ENCODE data around the gene RAB3GAP2.

DNA sequence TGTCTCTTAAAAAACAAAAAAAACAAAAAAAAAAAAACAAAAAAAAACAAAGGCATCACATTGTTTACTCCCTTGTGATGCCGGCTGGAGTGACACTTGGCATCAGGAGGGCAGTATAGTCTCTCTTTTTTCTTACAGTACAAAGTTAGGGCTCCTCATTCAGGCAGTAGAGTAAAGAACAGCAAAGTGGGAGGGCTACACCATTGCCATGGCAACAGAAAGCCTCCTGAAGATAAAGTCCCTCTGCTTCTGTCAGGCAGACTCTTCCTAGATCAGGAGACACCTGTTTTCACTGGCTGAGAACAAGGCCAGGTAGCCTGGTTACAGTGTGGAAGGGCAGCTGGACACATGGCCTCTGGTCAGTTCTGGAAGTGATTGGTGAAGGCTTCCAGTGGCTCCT is 41.3 kb upstream of the RAB3GAP2 start:
- TF ChIP-seq POLR2AphosphoS5 (IDR thresholded peaks at IDR 0.05) (no peak), POLR2A (IDR thresholded peaks at IDR 0.05) (no peak)
- TF ChIP-seq, protein P1, sequence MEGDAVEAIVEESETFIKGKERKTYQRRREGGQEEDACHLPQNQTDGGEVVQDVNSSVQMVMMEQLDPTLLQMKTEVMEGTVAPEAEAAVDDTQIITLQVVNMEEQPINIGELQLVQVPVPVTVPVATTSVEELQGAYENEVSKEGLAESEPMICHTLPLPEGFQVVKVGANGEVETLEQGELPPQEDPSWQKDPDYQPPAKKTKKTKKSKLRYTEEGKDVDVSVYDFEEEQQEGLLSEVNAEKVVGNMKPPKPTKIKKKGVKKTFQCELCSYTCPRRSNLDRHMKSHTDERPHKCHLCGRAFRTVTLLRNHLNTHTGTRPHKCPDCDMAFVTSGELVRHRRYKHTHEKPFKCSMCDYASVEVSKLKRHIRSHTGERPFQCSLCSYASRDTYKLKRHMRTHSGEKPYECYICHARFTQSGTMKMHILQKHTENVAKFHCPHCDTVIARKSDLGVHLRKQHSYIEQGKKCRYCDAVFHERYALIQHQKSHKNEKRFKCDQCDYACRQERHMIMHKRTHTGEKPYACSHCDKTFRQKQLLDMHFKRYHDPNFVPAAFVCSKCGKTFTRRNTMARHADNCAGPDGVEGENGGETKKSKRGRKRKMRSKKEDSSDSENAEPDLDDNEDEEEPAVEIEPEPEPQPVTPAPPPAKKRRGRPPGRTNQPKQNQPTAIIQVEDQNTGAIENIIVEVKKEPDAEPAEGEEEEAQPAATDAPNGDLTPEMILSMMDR (IDR thresholded peaks at IDR 0.05 in 8 of 11, conservative IDR thresholded peaks at IDR 0.05 in 3 of 11), result no peak

All from spleen (tissue), 7 donors.